CD8-positive, alpha-beta memory T cell (primary cell): ENCODE data around the gene NOC2L. TPM values are rescaled to one million over a fixed set of nuclear protein-coding genes. Genes with fewer than 3 reads are reported as not detected.
"Not testable (repeated sequence)": the region's sequence is repeated elsewhere in the genome, so short reads cannot be mapped to it uniquely, and the experiment has no call there.

Source experiments
- CTCF ChIA-PET: fragments of 350-600 bp; sonication (Branson Sonifier 250); formaldehyde crosslinking; loops from one replicate; lab custom pipeline; 2021; ENCODE audit warnings: antibody characterized with exemption; lab: Charles Lee
- POLR2A ChIA-PET: fragments of 350-600 bp; sonication (Branson Sonifier 250); formaldehyde crosslinking; loops from one replicate; lab custom pipeline; 2021; ENCODE audit warnings: antibody characterized with exemption; lab: Charles Lee
- DNase-seq, 5 donors: peaks; one replicate each; pipeline versions ENCODE4 v3.0.0 to v3.0.0-alpha.2; 2020 to 2022; ENCODE audit warnings: mixed read lengths in 1 of 5
- H3K27ac ChIP-seq: one replicate; pipeline ENCODE4 v1.7.0; 2013; ENCODE audit warnings: low read depth, mild to moderate bottlenecking, low read length, moderate library complexity
- H3K27me3 ChIP-seq: 2 replicates; pipeline ENCODE4 v1.7.0; 2013; ENCODE audit warnings: low read length, mild to moderate bottlenecking; ENCODE audit not compliant: insufficient read depth, poor library complexity, severe bottlenecking
- H3K36me3 ChIP-seq: 2 replicates; pipeline ENCODE4 v1.7.0; 2013; ENCODE audit warnings: mild to moderate bottlenecking, low read length, moderate library complexity; ENCODE audit not compliant: insufficient read depth
- H3K4me1 ChIP-seq: 2 replicates; pipeline ENCODE4 v1.7.0; 2013; ENCODE audit warnings: mild to moderate bottlenecking, low read length, moderate library complexity; ENCODE audit not compliant: insufficient read depth
- H3K4me3 ChIP-seq: 2 replicates; pipeline ENCODE4 v1.7.0; 2013; ENCODE audit warnings: mild to moderate bottlenecking, low read length
- H3K9me3 ChIP-seq: 2 replicates; pipeline ENCODE4 v1.7.0; 2013; ENCODE audit warnings: mild to moderate bottlenecking, low read length
- H3K27ac Mint-ChIP-seq, 8 donors: one replicate each; pipeline ENCODE4 v1.8.0; 2020 to 2021; ENCODE audit warnings: mixed read lengths in 8 of 8, mild to moderate bottlenecking in 6 of 8, inconsistent platforms in 3 of 8, moderate library complexity in 3 of 8
- H3K27me3 Mint-ChIP-seq, 2 donors: one replicate each; pipeline ENCODE4 v1.8.0; 2020 to 2021; ENCODE audit warnings: mixed read lengths in 2 of 2, mild to moderate bottlenecking in 1 of 2, moderate library complexity in 1 of 2
- H3K36me3 Mint-ChIP-seq, 3 donors: one replicate each; pipeline ENCODE4 v1.8.0; 2020 to 2021; ENCODE audit warnings: mixed read lengths in 3 of 3, inconsistent platforms in 1 of 3, mild to moderate bottlenecking in 1 of 3
- H3K4me1 Mint-ChIP-seq, 3 donors: one replicate each; pipeline ENCODE4 v1.8.0; 2020 to 2021; ENCODE audit warnings: mixed read lengths in 3 of 3, inconsistent platforms in 1 of 3, mild to moderate bottlenecking in 1 of 3
- H3K4me3 Mint-ChIP-seq, 7 donors: one replicate each; pipeline ENCODE4 v1.8.0; 2020 to 2021; ENCODE audit warnings: mixed read lengths in 7 of 7, mild to moderate bottlenecking in 6 of 7, moderate library complexity in 4 of 7, inconsistent platforms in 2 of 7
- H3K9me3 Mint-ChIP-seq, 5 donors: one replicate each; pipeline ENCODE4 v1.8.0; 2020 to 2022; ENCODE audit warnings: mixed read lengths in 5 of 5, mild to moderate bottlenecking in 3 of 5, moderate library complexity in 2 of 5, inconsistent platforms in 1 of 5
- polyA plus RNA-seq: library from polyadenylated mRNA; unstranded; fragments of 300-500 nt; fragmentation: Illumina TruSeq; gene quantifications from one replicate; pipeline ENCODE4 v1.2.3, GENCODE V29; 2021
- total RNA-seq, 2 experiments: library from RNA; stranded (reverse); gene quantifications; one replicate each; pipeline ENCODE4 v1.2.3, GENCODE V29; 2021

Gene NOC2L
- total and polyA plus RNA-seq, 3 experiments from 2014 or later = 72.3 to 187 (median 175) TPM

DNA sequence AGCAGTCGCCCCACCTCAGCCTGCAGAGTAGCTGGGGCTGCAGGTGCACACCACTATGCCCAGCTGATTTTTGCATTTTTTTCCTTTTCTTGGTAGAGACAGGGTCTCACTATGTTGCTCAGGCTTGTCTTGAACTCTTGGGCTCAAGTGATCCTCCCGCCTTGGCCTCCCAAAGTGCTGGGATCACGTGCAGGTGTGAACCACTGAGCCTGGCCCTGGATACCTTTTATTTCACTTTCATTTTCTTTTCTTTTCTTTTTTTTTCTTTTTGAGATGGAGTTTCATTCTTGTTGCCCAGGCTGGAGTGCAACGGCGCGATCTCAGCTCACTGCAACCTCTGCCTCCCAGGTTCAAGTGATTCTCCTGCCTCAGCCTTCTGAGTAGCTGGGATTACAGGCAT lies 32.2 kb upstream of the NOC2L start:
- POLR2A ChIA-PET, H3K27me3 ChIP-seq, H3K4me1 Mint-ChIP-seq: not testable (repeated sequence)

DNA sequence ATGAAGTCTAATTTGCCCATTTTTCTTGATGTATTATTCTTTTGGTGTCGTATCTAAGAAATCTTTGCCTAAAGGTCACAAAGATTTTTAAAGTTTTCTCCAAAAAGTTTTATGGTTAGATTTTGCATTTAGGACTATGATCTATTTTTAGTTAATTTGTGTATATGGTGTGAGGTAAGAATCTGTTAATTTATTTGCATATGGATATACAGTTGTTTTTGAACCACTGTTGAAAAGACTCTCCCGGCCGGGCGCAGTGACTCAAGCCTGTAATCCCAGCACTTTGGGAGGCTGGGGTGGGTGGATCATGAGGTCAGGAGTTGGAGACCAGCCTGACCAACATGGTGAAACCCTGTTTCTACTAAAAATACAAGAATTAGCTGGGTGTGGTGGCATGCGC lies 29.0 kb upstream of the NOC2L start:
- H3K4me1 Mint-ChIP-seq = not testable (repeated sequence)

More for the DNA sequence above, 32.2 kb upstream of the NOC2L start:
- peak in 1 of 5 donors; percentile 15 for DNase-seq
- not testable (repeated sequence) for H3K9me3 Mint-ChIP-seq, H3K27ac Mint-ChIP-seq, H3K36me3 Mint-ChIP-seq, H3K4me3 ChIP-seq, H3K4me1 ChIP-seq, H3K36me3 ChIP-seq, H3K9me3 ChIP-seq, H3K4me3 Mint-ChIP-seq, H3K27ac ChIP-seq
- H3K27me3 Mint-ChIP-seq = peaks cover 41 to 49% of the 10 kb centered on the region in 2 donors
- CTCF ChIA-PET = interaction anchor here (1.7 to 3.3 kb wide), 2 partner anchors 8 to 11 kb away, joined by 4 to 14 read pairs; no protein-coding TSS in a partner anchor

GRCh38 chr1:985126-985525 lies 26.1 kb upstream of the NOC2L start:
- Mint-ChIP-seq H3K27me3 (peaks cover 27 to 48% of the 10 kb centered on the region in 2 donors), H3K27ac (no peak overlapping the region), H3K36me3 (no peaks in the 10 kb centered on the region), H3K4me3 (no peak overlapping the region), H3K9me3 (no peaks in the 10 kb centered on the region), H3K4me1 (no peaks in the 10 kb centered on the region)
- no peak overlapping the region for H3K27ac ChIP-seq
- peaks cover 3% of the 10 kb centered on the region for H3K27me3 ChIP-seq
- H3K4me1 ChIP-seq = no peaks in the 10 kb centered on the region
- ChIA-PET CTCF (interaction anchor here (1.1 to 6.8 kb wide), 5 partner anchors 20 to 387 kb away, joined by 4 to 63 read pairs (median 5); no protein-coding TSS in a partner anchor), POLR2A (no interaction called here)
- no peaks in the 10 kb centered on the region for H3K9me3 ChIP-seq
- H3K4me3 ChIP-seq = no peak overlapping the region
- no peaks in the 10 kb centered on the region for H3K36me3 ChIP-seq
- peak in 1 of 5 donors; percentile 21 for DNase-seq

More for the DNA sequence above, 29.0 kb upstream of the NOC2L start:
- DNase-seq, POLR2A ChIA-PET, H3K27me3 ChIP-seq, H3K27ac Mint-ChIP-seq, CTCF ChIA-PET, H3K27ac ChIP-seq, H3K36me3 Mint-ChIP-seq, H3K4me3 Mint-ChIP-seq, H3K9me3 ChIP-seq, H3K36me3 ChIP-seq, H3K4me3 ChIP-seq, H3K9me3 Mint-ChIP-seq, H3K4me1 ChIP-seq: not testable (repeated sequence)
- peaks cover 34 to 56% of the 10 kb centered on the region in 2 donors for H3K27me3 Mint-ChIP-seq

DNA sequence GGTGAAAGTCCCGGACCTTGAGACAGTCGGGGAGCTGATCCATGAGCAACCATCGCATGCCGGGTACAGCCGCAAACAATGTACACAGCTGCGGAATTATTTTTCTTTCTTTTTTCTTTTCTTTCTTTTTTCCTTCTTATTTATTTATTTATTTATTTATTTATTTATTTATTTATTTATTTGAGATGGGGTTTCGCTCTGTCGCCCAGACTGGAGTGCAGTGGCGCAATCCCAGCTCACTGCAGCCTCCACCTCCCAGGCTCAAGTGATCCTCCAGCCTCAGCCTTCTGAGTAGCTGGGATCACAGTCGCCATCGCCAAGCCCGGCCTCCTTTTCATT lies 25.4 kb upstream of the NOC2L start:
- ChIA-PET CTCF (interaction anchor here (0.7 to 6.8 kb wide), 11 partner anchors 11 to 388 kb away, joined by 3 to 63 read pairs (median 5); partner anchors contain the start of gene ISG15), POLR2A (interaction anchor here (0.6 kb wide), 1 partner anchor 20 kb away, joined by 3 read pairs; no protein-coding TSS in a partner anchor)
- Histone ChIP-seq H3K36me3 (no peaks in the 10 kb centered on the region), H3K4me3 (no peak overlapping the region), H3K27ac (no peak overlapping the region), H3K4me1 (no peaks in the 10 kb centered on the region), H3K9me3 (no peaks in the 10 kb centered on the region), H3K27me3 (peaks cover 3% of the 10 kb centered on the region)
- H3K4me3 Mint-ChIP-seq = no peak overlapping the region
- H3K27ac Mint-ChIP-seq = no peak overlapping the region
- no peaks in the 10 kb centered on the region for H3K4me1 Mint-ChIP-seq
- no peaks in the 10 kb centered on the region for H3K9me3 Mint-ChIP-seq
- H3K36me3 Mint-ChIP-seq = no peaks in the 10 kb centered on the region
- peaks cover 27 to 44% of the 10 kb centered on the region in 2 donors for H3K27me3 Mint-ChIP-seq
- no peak for DNase-seq

DNA sequence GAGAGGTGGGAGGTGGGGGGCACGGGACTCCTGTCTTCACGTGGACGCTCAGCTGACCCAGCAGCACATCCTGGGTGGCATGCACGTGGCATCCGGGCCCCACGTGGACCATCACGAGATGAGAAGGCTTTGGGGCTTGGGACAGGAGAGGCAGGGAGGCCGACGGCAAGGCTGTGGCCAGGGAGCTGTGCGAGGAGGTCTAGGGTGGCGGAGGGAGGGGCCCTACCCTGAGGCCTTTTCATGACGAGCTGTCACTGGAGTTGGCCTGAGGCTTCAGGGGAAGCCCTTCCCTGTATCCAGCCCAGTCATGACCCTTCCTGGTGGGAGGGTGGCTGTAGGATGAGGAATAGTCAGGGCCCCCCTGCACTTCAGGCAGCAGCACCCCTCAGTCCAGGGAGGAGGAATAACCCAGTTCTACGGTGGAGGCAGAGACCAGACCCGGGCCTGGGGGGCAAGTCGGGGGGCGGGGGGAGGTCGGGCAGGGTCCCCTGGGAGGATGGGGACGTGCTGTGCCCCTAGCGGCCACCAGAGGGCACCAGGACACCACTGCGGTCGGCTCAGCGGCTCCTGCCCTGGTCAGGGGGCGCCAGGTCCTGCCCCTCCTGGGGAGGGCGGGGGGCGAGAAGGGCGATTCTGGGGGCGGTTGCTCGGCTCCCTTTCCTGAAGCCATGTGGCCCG lies 24.9 kb upstream of the NOC2L start:
- ChIA-PET POLR2A (interaction anchor here (0.6 kb wide), 1 partner anchor 20 kb away, joined by 3 read pairs; no protein-coding TSS in a partner anchor), CTCF (interaction anchor here (0.7 to 6.8 kb wide), 14 partner anchors 8 to 388 kb away, joined by 3 to 63 read pairs (median 5); partner anchors contain the start of gene ISG15)
- Histone ChIP-seq H3K9me3 (no peaks in the 10 kb centered on the region), H3K4me1 (no peaks in the 10 kb centered on the region), H3K4me3 (no peak overlapping the region), H3K27ac (no peak overlapping the region), H3K36me3 (no peaks in the 10 kb centered on the region), H3K27me3 (peaks cover 3% of the 10 kb centered on the region)
- Mint-ChIP-seq H3K4me1 (no peaks in the 10 kb centered on the region), H3K27me3 (peaks cover 22 to 43% of the 10 kb centered on the region in 2 donors), H3K27ac (no peak overlapping the region), H3K9me3 (no peaks in the 10 kb centered on the region), H3K36me3 (no peaks in the 10 kb centered on the region), H3K4me3 (no peak overlapping the region)
- DNase-seq = peak; percentile 47 to 75 (median 53)

- ChIA-PET POLR2A (no interaction called here), CTCF (interaction anchor here (1.0 to 6.8 kb wide), 8 partner anchors 9 to 138 kb away, joined by 3 to 63 read pairs (median 7); no protein-coding TSS in a partner anchor)
- Mint-ChIP-seq H3K27ac (no peak overlapping the region), H3K27me3 (peaks cover 20 to 40% of the 10 kb centered on the region in 2 donors), H3K4me1 (peaks cover 0 to 3% (median 0%) of the 10 kb centered on the region in 3 donors), H3K36me3 (no peaks in the 10 kb centered on the region), H3K9me3 (no peaks in the 10 kb centered on the region), H3K4me3 (no peak overlapping the region)
- H3K36me3 ChIP-seq = no peaks in the 10 kb centered on the region
- no peaks in the 10 kb centered on the region for H3K4me1 ChIP-seq
- H3K27me3 ChIP-seq = peaks cover 3% of the 10 kb centered on the region
- no peak overlapping the region for H3K4me3 ChIP-seq
- no peaks in the 10 kb centered on the region for H3K9me3 ChIP-seq
- DNase-seq = peak in 1 of 5 donors; percentile 42
- no peak overlapping the region for H3K27ac ChIP-seq
These were observed 23.8 kb upstream of the NOC2L start for GRCh38 chr1:982765-983436.

- Mint-ChIP-seq H3K36me3 (no peaks in the 10 kb centered on the region), H3K9me3 (no peaks in the 10 kb centered on the region), H3K4me3 (no peak within 1 kb of the TSS), H3K27me3 (peaks cover 16 to 39% of the 10 kb centered on the region in 2 donors), H3K27ac (peak within 1 kb of the TSS in 1 of 8 donors; percentile 78), H3K4me1 (peaks cover 0 to 3% (median 0%) of the 10 kb centered on the region in 3 donors)
- Histone ChIP-seq H3K4me3 (no peak within 1 kb of the TSS), H3K27me3 (peaks cover 3% of the 10 kb centered on the region), H3K36me3 (no peaks in the 10 kb centered on the region), H3K4me1 (no peaks in the 10 kb centered on the region), H3K9me3 (no peaks in the 10 kb centered on the region), H3K27ac (no peak within 1 kb of the TSS)
- DNase-seq = peak in 1 of 5 donors; percentile 38
- ChIA-PET CTCF (interaction anchor here (0.9 to 6.8 kb wide), 6 partner anchors 10 to 139 kb away, joined by 3 to 63 read pairs (median 4); no protein-coding TSS in a partner anchor), POLR2A (no interaction called here)
These were observed 23.0 kb upstream of the NOC2L start, which contains the start of gene PERM1 for GRCh38 chr1:981955-982558. Gene PERM1, minus strand, starts transcription at chr1:982093. Its CDS starts 1,064 bp downstream, at chr1:981029.
